B cell (primary cell): ENCODE measurements around the gene LRRD1. TPM values are rescaled to one million over a fixed set of nuclear protein-coding genes. Genes with fewer than 3 reads are reported as not detected.
"Not testable (repeated sequence)": the region's sequence is repeated elsewhere in the genome, so short reads cannot be mapped to it uniquely, and the experiment has no call there.

ENCODE experiments used
- ATAC-seq: fragments of 200-7000 bp; cut with Tn5 transposase; one replicate; pipeline ENCODE4 v1.10.0; 2021; ENCODE audit warnings: low read depth, mild to moderate bottlenecking, moderate number of reproducible peaks, moderate library complexity
- CTCF ChIA-PET: fragments of 350-600 bp; sonication (Branson Sonifier 250); formaldehyde crosslinking; loops from one replicate; lab custom pipeline; 2021; ENCODE audit warnings: antibody characterized with exemption, inconsistent platforms; lab: Charles Lee
- POLR2A ChIA-PET: fragments of 350-600 bp; sonication (Branson Sonifier 250); formaldehyde crosslinking; loops from one replicate; lab custom pipeline; 2021; ENCODE audit warnings: antibody characterized with exemption; lab: Charles Lee
- DNase-seq: peaks from one replicate; pipeline ENCODE4 v3.0.0; 2013
- H2AFZ ChIP-seq: 2 replicates; pipeline ENCODE4 v1.6.1; 2012; ENCODE audit warnings: mild to moderate bottlenecking, low read depth, low read length; ENCODE audit not compliant: insufficient read depth, poor library complexity, severe bottlenecking
- H3K27ac ChIP-seq, 2 donors: 1 replicate in 1 of 2; 2 replicates in 1 of 2; pipeline ENCODE4 v1.5.1; 2012 to 2013; ENCODE audit warnings: low read length in 2 of 2, mild to moderate bottlenecking in 2 of 2, moderate library complexity in 1 of 2
- H3K27me3 ChIP-seq, 4 experiments: fragments of 200-600 bp in 1 of 4; sonication (generic) in 1 of 4; replicated peaks in 1 of 4; 1 replicate in 2 of 4; 2 replicates in 2 of 4; pipeline versions ENCODE4 v1.6.1 to v1.7.0; 2013 to 2016; ENCODE audit warnings: low read length in 3 of 4, mild to moderate bottlenecking in 2 of 4, mixed read lengths in 1 of 4, moderate library complexity in 1 of 4; ENCODE audit not compliant: insufficient read depth in 4 of 4, control insufficient read depth in 3 of 4; ENCODE audit errors: control extremely low read depth in 1 of 4
- H3K36me3 ChIP-seq, 2 experiments: replicated peaks in 1 of 2; 1 replicate in 1 of 2; 2 replicates in 1 of 2; pipeline versions ENCODE4 v1.6.1 to v1.7.1; 2013; ENCODE audit warnings: low read length in 1 of 2; ENCODE audit not compliant: insufficient read depth in 2 of 2, control insufficient read depth in 1 of 2; ENCODE audit errors: control extremely low read depth in 1 of 2, extremely low read depth in 1 of 2
- H3K4me1 ChIP-seq, 2 donors: fragments of 200-600 bp in 1 of 2; sonication (generic) in 1 of 2; 1 replicate in 1 of 2; 2 replicates in 1 of 2; pipeline versions ENCODE4 v1.5.1 to v1.6.1; 2013 to 2017; ENCODE audit warnings: low read length in 2 of 2; ENCODE audit not compliant: control insufficient read depth in 2 of 2, insufficient read depth in 2 of 2
- H3K4me2 ChIP-seq: replicated peaks from 2 replicates; pipeline ENCODE3; 2012; ENCODE audit warnings: mild to moderate bottlenecking, low read depth, low read length; ENCODE audit not compliant: poor library complexity, severe bottlenecking
- H3K4me3 ChIP-seq, 5 experiments: fragments of 200-600 bp in 1 of 5; sonication (generic) in 1 of 5; 1 replicate in 3 of 5; 2 replicates in 2 of 5; pipeline versions ENCODE4 v1.5.1 to v1.7.0; 2011 to 2016; ENCODE audit warnings: low read length in 4 of 5, mild to moderate bottlenecking in 4 of 5, low read depth in 2 of 5, control low read depth in 1 of 5, moderate library complexity in 1 of 5; ENCODE audit not compliant: insufficient read depth in 1 of 5; ENCODE audit errors: control extremely low read depth in 1 of 5, extremely low read depth in 1 of 5
- H3K79me2 ChIP-seq: fragments of 200-600 bp; sonication (generic); one replicate; pipeline ENCODE4 v1.6.0; 2016; ENCODE audit warnings: low read length; ENCODE audit not compliant: control insufficient read depth, insufficient read depth
- H3K9ac ChIP-seq: fragments of 200-600 bp; sonication (generic); 2 replicates; pipeline ENCODE4 v1.6.1; 2017; ENCODE audit warnings: mild to moderate bottlenecking, low read length, moderate library complexity
- H3K9me3 ChIP-seq, 3 donors: one replicate each; pipeline versions ENCODE4 v1.6.1 to v1.7.1; 2013; ENCODE audit warnings: low read length in 2 of 3; ENCODE audit not compliant: control insufficient read depth in 2 of 3, insufficient read depth in 1 of 3; ENCODE audit errors: control extremely low read depth in 1 of 3
- H4K20me1 ChIP-seq: 2 replicates; pipeline ENCODE4 v1.6.0; 2012; ENCODE audit warnings: mild to moderate bottlenecking, low read length; ENCODE audit not compliant: insufficient read depth, control insufficient read depth, poor library complexity, severe bottlenecking
- H3K27ac Mint-ChIP-seq: one replicate; pipeline ENCODE4 v1.8.0; 2021; ENCODE audit warnings: mixed read lengths
- H3K27me3 Mint-ChIP-seq: one replicate; pipeline ENCODE4 v1.8.0; 2021; ENCODE audit warnings: mixed read lengths
- H3K4me1 Mint-ChIP-seq: one replicate; pipeline ENCODE4 v1.8.0; 2021; ENCODE audit warnings: mixed read lengths
- H3K4me3 Mint-ChIP-seq: one replicate; pipeline ENCODE4 v1.8.0; 2021; ENCODE audit warnings: mixed read lengths
- H3K9me3 Mint-ChIP-seq: one replicate; pipeline ENCODE4 v1.8.0; 2022; ENCODE audit warnings: mixed read lengths; ENCODE audit not compliant: insufficient read depth
- EZH2 ChIP-seq: IDR thresholded peaks from 2 replicates; pipeline ENCODE4 v1.6.1; 2012; ENCODE audit warnings: borderline replicate concordance, low read depth, mild to moderate bottlenecking, moderate library complexity, low read length; ENCODE audit not compliant: insufficient read depth, poor library complexity, severe bottlenecking
- WGBS: methylation state at CpG from one replicate; pipeline ENCODE4 v1.1.5; 2013; ENCODE audit warnings: missing lambda C conversion rate; ENCODE audit not compliant: insufficient coverage; 5-methylcytosine and 5-hydroxymethylcytosine counted together
- intact Hi-C: fragments of 100-400 bp; cut with micrococcal nuclease; formaldehyde crosslinking; loops from one replicate; pipeline ENCODE4 v1.10.0; 2022
- polyA plus RNA-seq: library from polyadenylated mRNA; depleted of rRNA; stranded (reverse); fragments of >200 nt; gene quantifications from 2 replicates; pipeline ENCODE4 v1.2.3, GENCODE V29; 2012
- total RNA-seq, 2 donors: library from RNA; stranded (reverse); fragments of 120-200 nt in 1 of 2; gene quantifications; 1 replicate in 1 of 2; 2 replicates in 1 of 2; pipeline versions ENCODE4 v1.2.3 to v1.2.4, GENCODE V29; 2013 to 2022
- TF ChIP-seq, protein P1 (sequence below): fragments of 200-600 bp; IDR thresholded peaks from one replicate; pipeline ENCODE4 v1.8.0; 2022; ENCODE audit warnings: antibody characterized with exemption, mild to moderate bottlenecking

Gene LRRD1
- total and polyA plus RNA-seq, 2 donors (not counting 1 experiment from before 2014, with no cell fraction given), result 0.03 to 0.17 TPM

- Histone ChIP-seq H4K20me1 (no peaks in the 10 kb centered on the region), H3K4me2 (no peak overlapping the region), H3K9ac (no peak overlapping the region), H3K27me3 (peaks cover 0 to 2% (median 0%) of the 10 kb centered on the region in 4 experiments), H3K4me1 (no peaks in the 10 kb centered on the region), H3K27ac (no peak overlapping the region), H3K36me3 (no peaks in the 10 kb centered on the region), H3K79me2 (no peaks in the 10 kb centered on the region), H3K4me3 (no peak overlapping the region), H3K9me3 (no peaks in the 10 kb centered on the region), H2AFZ (no peak overlapping the region)
- H3K27ac Mint-ChIP-seq, result no peak overlapping the region
- peaks cover 5% of the 10 kb centered on the region for H3K27me3 Mint-ChIP-seq
- intact Hi-C loops, result no loop called here
- TF ChIP-seq EZH2, result no peak
- TF ChIP-seq, protein P1, sequence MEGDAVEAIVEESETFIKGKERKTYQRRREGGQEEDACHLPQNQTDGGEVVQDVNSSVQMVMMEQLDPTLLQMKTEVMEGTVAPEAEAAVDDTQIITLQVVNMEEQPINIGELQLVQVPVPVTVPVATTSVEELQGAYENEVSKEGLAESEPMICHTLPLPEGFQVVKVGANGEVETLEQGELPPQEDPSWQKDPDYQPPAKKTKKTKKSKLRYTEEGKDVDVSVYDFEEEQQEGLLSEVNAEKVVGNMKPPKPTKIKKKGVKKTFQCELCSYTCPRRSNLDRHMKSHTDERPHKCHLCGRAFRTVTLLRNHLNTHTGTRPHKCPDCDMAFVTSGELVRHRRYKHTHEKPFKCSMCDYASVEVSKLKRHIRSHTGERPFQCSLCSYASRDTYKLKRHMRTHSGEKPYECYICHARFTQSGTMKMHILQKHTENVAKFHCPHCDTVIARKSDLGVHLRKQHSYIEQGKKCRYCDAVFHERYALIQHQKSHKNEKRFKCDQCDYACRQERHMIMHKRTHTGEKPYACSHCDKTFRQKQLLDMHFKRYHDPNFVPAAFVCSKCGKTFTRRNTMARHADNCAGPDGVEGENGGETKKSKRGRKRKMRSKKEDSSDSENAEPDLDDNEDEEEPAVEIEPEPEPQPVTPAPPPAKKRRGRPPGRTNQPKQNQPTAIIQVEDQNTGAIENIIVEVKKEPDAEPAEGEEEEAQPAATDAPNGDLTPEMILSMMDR, result no peak
- WGBS, result no CpG with 5 or more reads among the region's 1 CpG
- H3K4me3 Mint-ChIP-seq, result no peak overlapping the region
- H3K4me1 Mint-ChIP-seq, result no peaks in the 10 kb centered on the region
- POLR2A ChIA-PET, result no interaction called here
- CTCF ChIA-PET, result no interaction called here
- DNase-seq (no peak), ATAC-seq (no peak)
- no peaks in the 10 kb centered on the region for H3K9me3 Mint-ChIP-seq
Measured at GRCh38 chr7:92150450-92151017, 28.4 kb downstream of the LRRD1 start.

GRCh38 chr7:92149736-92150239 is 29.2 kb downstream of the LRRD1 start:
- Histone ChIP-seq H2AFZ (no peak overlapping the region), H3K9me3 (no peaks in the 10 kb centered on the region), H3K9ac (no peak overlapping the region), H3K79me2 (no peaks in the 10 kb centered on the region), H3K4me2 (no peak overlapping the region), H3K4me1 (no peaks in the 10 kb centered on the region), H3K36me3 (no peaks in the 10 kb centered on the region), H3K27me3 (no peaks in the 10 kb centered on the region), H4K20me1 (no peaks in the 10 kb centered on the region), H3K4me3 (no peak overlapping the region), H3K27ac (no peak overlapping the region)
- intact Hi-C loops, result no loop called here
- H3K9me3 Mint-ChIP-seq, result no peaks in the 10 kb centered on the region
- CTCF ChIA-PET, result no interaction called here
- H3K27me3 Mint-ChIP-seq, result peaks cover 1% of the 10 kb centered on the region
- no peak for DNase-seq
- ATAC-seq, result no peak
- TF ChIP-seq EZH2, result no peak
- TF ChIP-seq, protein P1, result no peak
- H3K4me3 Mint-ChIP-seq, result no peak overlapping the region
- H3K27ac Mint-ChIP-seq, result no peak overlapping the region
- H3K4me1 Mint-ChIP-seq, result no peaks in the 10 kb centered on the region
- 100% methylated on average over 1 of the region's 5 CpGs for WGBS
- POLR2A ChIA-PET, result no interaction called here

DNA sequence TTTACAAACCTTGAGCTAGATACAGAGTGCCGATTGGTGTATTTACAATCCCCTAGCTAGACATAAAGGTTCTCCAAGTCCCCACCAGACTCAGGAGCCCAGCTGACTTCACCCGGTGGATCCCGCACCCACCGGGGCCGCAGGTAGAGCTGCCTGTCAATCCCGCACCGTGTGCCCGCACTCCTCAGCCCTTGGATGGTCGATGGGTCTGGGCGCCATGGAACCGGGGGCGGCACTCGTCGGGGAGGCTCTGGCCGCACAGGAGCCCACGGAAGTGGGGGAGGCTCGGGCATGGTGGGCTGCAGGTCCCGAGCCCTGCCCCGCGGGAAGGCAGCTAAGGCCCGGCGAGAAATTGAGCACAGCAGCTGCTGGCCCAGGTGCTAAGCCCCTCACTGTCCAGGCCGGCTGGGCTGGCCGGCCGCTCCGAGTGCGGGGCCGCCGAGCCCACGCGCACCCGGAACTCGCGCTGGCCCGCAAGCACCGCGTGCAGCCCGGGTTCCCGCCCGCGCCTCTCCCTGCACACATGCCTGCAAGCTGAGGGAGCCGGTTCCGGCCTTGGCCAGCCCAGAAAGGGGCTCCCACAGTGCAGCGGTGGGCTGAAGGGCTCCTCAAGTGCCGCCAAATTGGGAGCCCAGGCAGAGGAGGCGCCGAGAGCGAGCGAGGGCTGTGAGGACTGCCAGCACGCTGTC is 35.6 kb downstream of the LRRD1 start:
- 93% methylated on average over 42 of the region's 50 CpGs for WGBS
- CTCF ChIA-PET, result not testable (repeated sequence)

More for the DNA sequence above, 35.6 kb downstream of the LRRD1 start:
- H3K9me3 ChIP-seq, H2AFZ ChIP-seq, H3K79me2 ChIP-seq, H3K4me3 ChIP-seq, H3K9me3 Mint-ChIP-seq, H3K4me2 ChIP-seq, H3K27ac Mint-ChIP-seq, intact Hi-C loops, DNase-seq, H3K27ac ChIP-seq, H3K4me1 ChIP-seq, H3K27me3 ChIP-seq, POLR2A ChIA-PET, ATAC-seq, H3K4me3 Mint-ChIP-seq, H3K36me3 ChIP-seq, H3K27me3 Mint-ChIP-seq, H3K4me1 Mint-ChIP-seq, H3K9ac ChIP-seq, H4K20me1 ChIP-seq: not testable (repeated sequence)
